HG02938 (cell line): Measurements from ENCODE around the gene SUPT7L.
A peak's percentile ranks its signal among the peaks of the same experiment; 100 is the strongest.

Experiments
- ATAC-seq: cut with Tn5 transposase; IDR thresholded peaks from one replicate; pipeline ENCODE4 v1.9.1; 2021; ENCODE audit warnings: mild to moderate bottlenecking, moderate library complexity; ENCODE audit not compliant: unreplicated experiment

SUPT7L gene, protein sequence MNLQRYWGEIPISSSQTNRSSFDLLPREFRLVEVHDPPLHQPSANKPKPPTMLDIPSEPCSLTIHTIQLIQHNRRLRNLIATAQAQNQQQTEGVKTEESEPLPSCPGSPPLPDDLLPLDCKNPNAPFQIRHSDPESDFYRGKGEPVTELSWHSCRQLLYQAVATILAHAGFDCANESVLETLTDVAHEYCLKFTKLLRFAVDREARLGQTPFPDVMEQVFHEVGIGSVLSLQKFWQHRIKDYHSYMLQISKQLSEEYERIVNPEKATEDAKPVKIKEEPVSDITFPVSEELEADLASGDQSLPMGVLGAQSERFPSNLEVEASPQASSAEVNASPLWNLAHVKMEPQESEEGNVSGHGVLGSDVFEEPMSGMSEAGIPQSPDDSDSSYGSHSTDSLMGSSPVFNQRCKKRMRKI

DNA sequence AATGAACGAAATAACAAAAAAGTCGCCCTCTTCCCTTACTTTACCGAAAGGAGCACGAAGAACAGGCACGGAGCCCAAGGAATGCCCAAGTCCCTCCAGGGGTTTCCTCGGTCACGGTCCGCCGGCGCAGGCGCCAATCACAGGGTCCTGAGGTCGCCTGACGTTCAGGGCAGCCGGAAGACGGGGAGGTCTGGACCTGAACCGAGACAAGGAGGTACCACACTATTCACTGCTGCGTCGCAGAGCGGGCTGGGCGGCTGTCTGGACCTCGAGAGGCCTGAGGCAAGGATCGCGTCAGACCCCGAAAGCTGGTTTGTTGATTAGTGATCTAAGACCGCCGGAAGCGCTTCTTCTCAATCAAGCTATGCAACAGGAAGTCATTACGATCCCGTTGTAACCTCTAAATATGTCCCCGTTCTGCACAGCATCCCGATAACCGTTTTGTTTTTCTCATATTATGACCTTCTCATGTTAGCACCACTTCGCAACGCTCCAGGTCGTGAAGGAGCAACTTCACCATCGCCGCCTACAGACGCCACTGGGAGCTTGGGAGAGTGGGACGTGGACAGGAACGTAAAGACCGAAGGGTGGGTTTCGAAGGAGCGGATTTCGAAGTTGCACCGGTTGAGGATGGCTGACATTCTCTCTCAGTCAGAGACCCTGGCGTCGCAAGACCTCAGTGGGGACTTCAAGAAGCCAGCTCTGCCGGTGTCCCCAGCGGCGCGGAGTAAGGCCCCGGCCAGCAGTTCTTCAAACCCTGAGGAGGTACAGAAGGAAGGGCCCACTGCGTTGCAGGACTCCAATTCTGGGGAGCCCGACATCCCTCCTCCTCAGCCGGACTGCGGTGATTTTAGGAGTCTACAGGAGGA lies at the start of gene SUPT7L, which contains the start of gene SLC4A1AP:
Gene SUPT7L, minus strand, starts transcription at position 330 of the 869 bp plus-strand sequence. CDS start 1,422 bp downstream, outside the sequence.
Gene SLC4A1AP, plus strand, starts transcription at position 605 of the 869 bp plus-strand sequence. Its CDS starts 26 bp downstream, at position 631.
- ATAC-seq = peak; percentile 76

DNA sequence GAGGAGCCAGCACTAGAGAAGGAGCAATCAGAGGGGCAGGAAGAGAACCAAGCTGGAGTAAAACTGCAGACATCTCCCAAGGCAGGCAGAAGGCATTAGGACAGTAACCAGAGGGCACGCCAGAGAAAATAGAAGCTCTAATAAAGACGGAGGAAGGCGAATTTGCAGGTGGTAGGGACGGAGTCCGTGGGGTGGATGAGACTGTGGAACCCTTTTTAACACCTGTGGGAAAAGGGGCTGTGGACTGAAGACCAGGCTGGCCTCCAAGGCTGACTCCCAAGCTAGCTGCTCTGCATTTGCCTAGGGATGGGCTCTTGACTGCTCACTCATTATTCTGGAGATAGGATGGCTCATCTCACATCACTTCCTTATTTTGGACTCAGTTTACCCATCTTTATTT lies 49.8 kb upstream of the SUPT7L start:
- no peak for ATAC-seq

DNA sequence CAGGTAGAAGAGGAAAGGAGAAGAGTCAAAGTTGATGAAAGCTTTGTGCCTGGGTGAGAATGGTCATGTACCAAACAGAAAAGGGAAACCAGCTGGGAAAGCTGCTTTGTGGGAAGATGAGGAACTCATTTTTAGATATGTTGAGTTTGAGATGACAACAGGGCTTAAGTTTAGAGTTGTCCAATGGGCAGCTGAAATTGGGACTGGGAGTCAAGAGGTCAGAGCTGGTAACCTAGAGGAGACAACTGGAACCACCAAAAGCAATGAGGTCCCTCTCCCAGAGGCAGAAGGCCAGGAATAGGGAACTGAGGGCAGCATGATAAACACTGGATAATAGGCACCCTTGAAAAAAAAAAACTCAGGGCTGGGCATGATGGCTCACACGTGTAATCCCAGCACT lies 49.1 kb upstream of the SUPT7L start:
- ATAC-seq = no peak

DNA sequence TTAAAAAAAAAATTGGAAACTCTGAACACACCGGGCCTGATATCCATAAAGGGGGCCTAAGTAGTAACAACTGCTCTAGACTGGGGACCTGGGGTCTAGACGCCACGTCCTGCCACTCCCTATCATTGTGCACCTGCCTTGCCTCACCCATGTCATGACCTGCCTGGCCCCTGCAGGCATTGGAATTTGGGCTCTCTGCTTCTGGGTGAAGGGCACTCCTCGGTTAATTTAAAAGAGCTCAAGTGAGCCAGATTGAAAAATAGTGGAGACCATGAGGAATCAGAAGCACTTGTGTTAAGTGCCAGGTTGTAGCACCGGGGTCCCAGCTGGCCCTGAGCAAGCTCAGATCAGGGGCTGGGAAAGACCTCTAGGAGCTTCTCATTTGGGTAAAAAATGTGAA lies 48.4 kb upstream of the SUPT7L start:
- ATAC-seq = no peak

DNA sequence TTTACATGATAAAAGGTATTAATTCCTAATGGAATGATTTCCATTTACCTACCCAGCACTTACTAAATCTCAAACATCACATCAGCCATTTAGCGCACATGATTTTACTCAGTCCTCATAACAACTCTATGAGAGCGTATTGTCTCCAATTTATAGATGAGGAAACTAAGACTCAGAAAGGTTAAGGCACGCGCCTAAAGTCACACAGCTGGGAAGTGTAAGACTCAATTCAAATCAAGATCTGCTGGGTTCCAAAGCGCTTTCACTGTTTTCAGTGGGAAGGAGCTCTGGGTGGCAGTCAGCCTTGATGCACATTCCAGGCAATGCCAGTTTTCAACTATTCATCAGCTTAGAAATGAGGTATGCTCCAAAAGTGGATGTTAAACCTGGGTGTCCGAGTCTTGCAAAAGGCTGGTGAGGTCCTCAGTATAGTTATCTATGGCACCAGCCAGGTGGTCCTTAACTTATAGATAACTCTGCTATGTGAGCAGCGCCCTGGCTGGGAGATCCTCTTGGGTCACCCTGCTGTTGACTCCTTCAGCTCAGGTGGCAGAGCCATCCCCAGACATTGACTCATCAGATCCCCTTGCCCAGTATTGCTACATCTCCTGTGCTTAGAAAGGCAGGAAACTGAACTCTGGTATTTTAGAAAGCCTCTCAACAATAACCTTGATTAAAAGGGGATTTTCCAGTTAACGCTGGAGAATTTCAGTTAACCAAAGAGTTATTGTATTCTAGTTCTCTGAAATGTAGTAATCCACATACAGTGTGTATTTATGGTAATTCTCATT lies 47.4 kb upstream of the SUPT7L start:
- ATAC-seq = no peak

DNA sequence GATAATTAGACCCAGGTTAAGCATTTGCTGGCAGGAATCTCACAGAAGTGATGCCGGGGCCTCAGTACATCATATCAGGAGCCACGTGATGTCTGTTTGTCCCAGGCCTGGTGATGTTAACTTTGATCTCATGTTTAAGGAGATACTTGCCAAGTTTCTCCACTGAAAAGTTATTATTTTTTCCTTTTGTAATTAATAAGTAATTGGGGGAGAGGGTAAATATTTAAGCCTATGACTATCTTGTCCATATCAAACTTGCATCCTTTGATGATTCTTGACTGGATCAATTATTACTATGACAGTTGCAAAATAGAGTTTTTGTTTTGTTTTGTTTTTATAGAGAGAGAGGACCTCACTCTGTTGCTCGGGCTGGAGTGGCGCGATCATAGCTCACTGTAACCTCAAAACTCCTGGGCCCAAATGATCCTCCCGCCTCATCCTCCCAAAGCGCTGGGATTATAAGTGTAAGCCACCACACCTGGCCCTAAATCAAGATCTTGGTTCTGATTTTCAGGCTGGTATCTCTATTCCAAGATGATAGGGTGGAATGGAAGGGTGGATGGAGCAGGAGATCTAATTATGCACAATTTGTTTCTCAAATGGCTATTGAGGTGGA lies 46.7 kb upstream of the SUPT7L start:
- ATAC-seq = no peak

DNA sequence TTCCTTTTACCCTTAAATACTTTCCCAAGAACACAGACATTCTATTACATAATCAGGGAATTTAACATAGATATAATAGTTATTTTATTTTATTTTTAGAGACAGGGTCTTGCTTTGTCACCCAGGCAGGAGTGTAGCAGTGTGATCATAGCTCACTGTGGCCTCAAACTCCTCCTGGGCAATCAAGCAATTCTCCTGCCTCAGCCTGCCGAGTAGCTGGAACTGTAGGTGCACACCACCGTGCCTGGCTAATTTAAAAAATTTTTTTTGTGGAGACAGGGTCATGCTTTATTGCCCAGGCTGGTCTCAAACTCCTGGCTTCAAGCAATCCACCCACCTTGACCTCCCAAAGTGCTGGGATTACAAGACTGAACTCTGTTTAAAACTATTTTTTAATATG lies 45.9 kb upstream of the SUPT7L start:
- no peak for ATAC-seq

DNA sequence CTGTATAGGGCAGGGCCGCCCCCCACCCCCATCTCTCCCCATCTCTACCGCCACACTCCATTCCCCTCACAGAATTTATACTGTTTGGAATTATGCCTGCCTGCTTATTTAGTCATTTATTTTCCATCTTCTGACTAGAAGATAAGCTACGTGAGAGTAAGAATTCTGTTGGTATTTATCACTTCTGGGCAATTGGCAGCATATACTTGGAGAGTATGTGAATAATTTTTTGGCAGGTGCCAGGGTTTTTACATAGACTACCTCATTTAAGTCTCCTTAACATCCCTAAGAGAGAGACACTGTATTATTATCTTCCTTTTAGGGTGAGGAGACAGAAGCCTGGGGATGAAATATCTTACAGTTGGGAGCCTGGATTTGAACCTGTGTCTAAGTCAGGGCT lies 45.3 kb upstream of the SUPT7L start:
- ATAC-seq = no peak

DNA sequence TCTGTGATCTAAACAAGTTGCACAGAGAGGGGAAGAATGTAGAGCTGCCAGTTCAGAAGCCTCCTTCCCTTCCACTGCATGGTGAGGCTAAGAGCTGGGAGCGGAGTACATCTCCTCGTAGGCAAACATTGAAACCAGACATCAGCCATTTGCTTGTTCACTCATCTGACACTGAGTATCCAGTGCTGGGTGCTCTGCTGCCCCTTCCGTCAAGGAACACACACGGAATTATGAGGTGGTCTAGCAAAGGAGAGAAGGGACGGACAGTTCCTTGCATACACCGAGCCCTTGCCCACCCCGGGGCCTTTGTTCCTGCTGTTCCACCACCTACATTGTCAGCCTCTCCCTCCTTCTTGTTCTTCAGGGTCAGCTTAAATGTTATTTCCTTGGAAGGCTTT lies 44.8 kb upstream of the SUPT7L start:
- no peak for ATAC-seq

DNA sequence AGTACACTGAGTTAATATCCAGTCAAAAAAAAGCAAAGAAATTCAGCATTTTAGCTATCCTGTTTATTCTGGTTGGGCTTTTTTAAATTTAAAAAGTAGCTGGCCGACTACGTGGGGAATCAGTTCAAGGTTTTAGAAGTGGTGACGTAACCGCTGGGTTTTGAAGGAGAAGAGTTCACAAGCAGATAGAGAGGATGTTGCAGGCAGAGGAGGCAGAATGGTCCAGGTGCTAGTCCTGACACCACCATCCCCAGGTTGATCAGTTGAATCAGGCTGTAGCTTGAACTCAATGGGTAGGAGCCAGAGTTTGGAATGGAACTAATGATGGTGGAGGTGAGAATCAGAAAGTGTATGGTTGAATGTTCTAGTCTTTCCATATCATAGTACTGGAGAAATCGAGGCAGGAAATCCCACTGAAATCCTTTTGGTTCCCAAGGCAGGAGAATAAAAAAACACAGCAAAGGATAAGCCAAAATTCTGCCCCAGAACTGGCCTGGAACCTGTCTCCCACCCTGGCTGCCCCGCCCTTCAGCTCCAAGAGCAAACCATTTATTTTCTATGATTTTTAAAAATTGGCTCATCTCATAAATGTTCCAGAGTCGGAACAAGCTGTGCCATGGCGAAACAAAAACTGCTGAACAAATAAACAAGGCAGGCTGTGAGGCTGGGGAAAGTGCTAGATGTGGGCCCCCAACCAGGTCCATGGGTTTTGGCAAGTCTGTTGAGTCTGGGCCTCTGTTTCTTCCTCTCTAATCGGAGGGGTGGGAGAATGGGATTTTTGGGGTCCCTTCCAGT lies 44.2 kb upstream of the SUPT7L start:
- no peak for ATAC-seq

DNA sequence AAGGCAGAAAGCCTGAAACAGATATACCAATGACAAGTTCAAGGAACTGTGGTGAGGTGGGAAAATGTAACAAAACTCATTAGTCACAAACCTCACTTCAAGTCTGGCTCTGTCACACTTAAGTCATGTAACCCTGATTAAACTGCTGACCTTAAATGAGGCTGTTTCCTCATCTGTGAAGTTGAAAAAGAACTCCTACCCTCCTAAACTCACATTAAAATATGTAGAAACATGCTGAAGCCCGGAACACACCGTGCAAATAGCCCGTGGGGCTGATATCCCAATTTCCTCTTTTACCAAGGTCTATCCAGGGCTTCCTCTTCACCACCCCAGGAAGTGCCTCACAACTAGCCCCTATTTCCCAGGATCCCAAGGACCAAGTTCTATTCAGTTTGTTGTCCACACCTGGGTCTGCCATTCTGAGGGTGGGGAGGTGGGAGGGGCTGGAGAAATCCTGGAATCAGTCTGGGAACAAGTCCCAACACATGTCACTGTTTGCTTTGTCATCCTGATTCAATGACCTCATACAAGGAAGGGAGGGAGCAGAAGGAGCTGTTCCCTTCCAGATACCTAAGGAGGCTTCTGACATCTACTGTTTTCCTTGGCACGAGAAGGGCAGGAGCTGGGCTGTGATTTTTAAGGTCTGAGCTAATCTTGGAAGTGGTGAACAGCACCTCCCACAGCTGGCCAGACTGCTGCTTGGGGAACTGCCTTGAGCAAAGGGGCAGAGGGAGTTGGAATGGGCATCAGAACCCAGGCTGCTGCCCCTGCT lies 42.6 kb upstream of the SUPT7L start:
- no peak for ATAC-seq

DNA sequence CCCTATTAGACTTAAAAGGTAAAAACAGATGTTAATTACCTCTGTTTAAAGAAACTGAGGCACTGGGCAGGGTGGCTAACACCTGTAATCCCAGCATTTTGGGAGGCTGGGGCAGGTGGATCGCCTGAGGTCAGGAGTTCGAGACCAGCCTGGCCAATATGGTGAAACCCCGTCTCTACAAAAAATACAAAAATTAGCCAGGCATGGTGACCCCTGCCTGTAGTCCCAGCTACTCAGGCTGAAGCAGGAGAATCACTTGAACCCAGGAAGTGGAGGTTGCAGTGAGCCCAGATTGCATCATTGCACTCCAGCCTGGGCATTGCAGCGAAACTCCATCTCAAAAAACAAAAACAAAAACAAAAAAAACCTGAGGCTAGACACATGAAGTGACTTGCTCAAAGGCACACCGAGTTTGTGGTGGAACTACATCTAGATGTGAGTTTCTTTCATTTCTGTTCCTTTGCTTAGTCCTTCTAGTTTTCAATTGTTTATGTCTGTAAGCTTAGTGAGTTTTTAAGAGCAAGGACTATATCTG lies 41.0 kb upstream of the SUPT7L start:
- no peak for ATAC-seq

DNA sequence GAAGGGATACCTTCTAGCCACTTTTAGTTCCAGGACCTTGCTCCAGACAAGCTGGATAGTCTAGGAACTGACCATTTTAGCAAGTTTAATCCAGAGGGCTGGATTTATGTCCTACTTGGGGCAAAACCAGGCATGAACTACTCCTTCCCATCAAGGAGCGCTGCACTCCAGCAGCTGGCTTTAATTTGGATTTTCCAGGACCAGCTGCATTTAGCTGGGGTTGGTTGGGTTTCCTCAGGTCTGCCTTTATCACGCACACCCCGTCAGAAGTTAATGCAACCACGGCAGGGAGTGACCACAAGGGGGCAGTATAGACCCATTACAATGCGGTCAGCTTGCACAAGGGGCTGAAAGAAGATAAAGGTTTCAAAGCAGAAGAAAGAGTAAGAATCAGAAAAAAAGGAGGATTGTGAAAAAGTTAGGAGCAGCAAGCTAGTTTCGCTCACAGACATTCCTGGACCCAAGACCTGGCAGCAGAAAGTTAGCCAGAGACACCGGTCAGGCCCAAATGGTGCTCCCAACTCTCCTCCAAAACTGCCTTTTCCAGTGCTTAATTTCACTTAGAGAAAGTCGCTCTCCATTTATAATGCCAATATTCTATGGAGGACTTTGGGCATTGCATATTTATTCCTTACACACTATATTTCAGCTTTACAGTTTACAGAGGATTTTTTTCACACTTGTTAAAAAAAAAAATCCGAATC lies 40.4 kb upstream of the SUPT7L start:
- ATAC-seq = no peak

DNA sequence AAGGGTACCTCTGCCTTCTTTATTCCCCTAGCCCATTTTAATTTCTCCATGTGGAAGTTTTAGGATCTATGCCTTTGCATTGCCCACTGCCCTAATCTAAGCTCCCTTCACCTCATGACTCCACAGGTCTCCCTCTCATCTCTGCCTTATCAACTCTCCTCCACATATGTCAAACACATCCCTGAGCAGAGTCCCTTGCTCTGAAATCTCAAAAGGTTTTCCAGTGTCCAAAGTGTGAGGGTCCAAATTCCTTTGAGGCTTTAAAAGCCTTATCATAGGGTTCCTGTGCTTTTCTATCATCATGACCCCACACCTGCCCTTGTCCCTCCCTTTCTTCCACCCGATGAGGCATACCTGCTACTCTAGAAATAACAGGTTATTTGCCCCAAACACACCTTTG lies 38.9 kb upstream of the SUPT7L start:
- no peak for ATAC-seq

DNA sequence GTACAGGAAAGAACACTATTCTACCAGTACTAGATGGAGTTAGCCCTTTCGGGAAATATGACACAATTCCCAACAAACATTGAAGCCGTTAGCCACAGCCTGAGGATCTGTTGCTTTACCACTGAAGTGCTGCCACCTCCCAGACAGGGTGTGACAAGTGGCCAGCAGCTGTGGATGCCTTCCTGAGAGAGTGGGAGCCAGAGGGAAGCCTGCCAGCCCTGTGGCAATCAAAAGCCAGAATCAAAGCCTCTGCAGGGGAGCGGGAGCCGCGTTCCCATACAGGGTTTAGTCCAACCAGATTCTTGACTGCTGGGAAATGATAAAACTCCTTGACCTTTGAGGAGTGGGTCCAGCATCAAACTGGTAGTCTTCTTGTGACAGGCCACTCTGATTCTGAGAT lies 38.3 kb upstream of the SUPT7L start:
- no peak for ATAC-seq

DNA sequence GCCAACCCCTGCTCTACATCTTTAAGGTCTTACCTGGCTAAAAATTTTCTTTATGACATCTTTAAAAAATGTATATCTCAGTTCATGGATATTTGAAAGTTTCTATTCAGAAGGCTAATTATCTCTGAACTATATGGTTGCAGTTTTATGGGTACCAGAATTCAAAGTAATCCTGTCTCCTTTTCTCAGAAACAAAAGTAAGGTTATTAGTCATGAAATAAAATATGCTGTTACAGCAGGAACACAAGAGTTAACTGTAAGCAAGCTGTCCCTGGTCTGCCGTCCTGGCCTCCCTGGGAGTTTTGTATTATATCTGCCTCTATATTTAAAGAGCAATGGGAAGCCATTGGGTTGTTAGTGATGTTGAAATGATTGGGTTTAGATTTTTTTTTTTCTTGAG lies 34.2 kb upstream of the SUPT7L start:
- no peak for ATAC-seq

DNA sequence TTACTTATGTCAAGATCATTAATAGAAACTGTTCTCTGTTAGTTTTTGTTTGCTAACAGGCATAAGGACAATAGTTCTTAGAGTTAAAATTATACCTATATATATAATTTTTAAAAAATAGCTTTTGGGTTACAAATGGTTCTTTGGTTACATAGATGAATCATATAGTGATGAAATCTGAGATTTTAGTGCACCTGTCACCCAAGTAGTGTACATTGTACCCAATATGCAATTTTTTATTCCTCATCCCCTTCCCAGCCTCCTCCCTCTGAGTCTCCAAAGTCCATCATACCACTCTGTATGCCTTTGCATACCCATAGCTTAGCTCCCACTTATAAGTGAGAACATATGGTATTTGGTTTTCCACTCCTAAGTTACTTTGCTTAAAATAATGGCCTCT lies 26.6 kb upstream of the SUPT7L start:
- ATAC-seq = no peak

DNA sequence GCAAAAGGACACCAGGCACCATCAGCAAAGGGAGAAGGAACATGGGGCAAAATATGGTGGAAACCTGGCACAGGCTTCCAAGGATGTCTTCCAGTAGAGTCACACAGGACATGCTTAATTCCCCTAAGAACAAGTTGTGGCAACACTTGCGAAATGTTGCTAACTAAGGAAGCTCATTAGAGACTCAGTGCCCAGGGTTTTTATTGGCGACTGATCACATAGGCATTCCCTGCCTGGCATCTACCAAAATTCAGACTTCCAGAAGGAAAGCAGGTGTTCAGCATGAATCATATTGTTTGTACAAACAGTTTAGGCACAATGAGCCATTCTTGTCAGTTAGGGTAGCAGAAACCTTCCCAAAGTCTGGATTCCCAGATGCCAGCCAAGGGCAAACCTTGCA lies 26.0 kb upstream of the SUPT7L start:
- no peak for ATAC-seq
